ENCODE data around the gene ZDHHC14.
"Not testable (repeated sequence)": the region's sequence is repeated elsewhere in the genome, so short reads cannot be mapped to it uniquely, and the experiment has no call there.

The ZDHHC14 gene

DNA sequence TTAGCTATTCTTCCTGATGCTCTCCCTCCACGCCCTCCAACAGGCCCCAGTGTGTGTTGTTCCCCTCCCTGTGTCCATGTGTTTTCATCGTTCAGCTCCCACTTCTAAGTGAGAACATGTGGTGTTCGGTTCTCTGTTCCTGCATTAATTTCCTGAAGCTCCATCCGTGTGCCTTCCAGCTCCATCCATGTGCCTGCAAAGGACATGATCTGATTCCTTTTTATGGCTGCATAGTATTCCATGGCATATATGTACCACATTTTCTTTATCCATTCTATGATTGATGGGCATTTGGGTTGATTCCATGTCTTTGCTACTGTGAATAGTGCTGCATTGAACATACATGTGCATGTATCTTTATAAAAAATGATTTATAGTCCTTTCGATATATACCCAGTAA is 27.4 kb downstream of the ZDHHC14 start:
- not testable (repeated sequence) for DNase-seq

DNA sequence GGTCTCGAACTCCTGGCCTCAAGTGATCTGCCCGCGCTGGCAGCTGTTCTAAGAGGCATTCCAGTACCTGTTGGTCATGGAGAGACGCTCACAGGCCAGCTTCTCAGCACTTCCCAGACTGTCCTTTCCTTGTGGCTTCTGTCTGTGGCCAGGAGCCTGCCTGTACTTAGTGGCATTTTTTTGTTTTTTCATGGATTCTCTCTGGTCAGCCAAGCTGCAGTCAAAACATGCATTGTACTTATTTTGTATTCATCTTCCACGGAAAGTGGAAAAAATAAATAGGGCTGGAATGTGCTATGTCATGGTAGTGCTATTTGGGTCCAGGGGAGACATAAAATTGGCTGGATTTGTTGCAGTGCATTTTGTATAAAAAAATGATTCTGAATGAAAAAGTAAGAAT is 29.1 kb downstream of the ZDHHC14 start:
- no peak for DNase-seq

- no peak for DNase-seq
Observed at GRCh38 chr6:157411368-157411767, 30.4 kb downstream of the ZDHHC14 start.

DNA sequence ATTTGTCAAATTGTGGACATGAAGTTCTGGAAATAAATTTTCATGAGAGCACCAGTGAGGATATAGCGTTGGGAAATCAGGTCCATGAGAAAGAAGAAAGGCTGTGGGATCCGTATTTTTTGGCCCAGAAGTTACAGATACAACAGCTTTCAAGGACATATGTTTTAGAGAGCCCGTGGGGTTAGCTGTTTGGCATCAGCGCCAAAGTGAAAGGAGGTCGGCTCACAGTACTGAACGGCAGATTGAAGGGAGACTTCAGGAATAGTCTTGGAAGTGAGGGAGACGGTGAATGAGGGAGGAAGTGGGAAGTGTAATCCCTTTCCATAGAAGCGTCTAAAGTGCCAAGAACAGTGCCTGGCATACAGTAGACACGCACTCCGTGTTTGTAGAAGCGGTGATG is 31.8 kb downstream of the ZDHHC14 start:
- DNase-seq, result no peak

DNA sequence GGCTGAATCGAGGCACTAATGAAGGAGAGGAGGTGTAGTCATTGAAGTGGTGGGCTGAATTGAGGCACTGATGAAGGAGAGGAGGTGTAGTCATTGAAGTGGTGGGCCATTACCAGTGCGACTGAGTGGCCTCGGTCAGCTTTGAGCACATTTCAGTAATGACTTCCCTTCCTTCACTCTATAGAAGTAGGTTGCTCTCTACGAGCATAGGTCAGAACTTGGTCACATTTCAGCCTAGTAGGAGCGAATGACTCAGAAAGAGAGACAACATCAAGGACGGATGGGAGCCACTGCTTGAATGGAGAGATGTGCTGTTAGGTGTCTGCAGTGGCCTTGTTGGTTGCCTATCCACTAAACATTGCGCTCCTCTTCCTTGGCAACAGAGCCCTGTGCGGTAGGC is 39.5 kb downstream of the ZDHHC14 start:
- no peak for DNase-seq

- DNase-seq, result no peak
Observed at GRCh38 chr6:157424491-157425020, 43.6 kb downstream of the ZDHHC14 start.

DNA sequence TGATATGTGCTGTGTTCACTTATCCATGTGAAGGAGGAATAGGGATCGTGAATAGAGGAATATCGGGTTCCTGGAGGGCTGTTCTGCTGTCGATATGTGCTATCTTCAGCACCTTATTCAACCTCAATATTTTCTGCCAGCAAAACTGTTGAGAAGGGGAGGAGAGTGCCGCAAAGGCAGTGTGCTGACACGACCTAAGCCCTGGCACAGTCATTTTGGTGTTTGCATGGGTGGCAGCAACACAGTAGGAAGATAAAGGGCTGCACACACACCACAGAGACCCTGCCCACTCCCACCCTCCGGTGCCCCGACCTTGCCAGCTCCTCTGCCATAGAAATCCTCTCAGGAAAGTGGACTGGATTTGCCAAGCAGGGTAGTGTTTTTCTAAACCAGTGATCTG is 47.0 kb downstream of the ZDHHC14 start:
- DNase-seq, result no peak

DNA sequence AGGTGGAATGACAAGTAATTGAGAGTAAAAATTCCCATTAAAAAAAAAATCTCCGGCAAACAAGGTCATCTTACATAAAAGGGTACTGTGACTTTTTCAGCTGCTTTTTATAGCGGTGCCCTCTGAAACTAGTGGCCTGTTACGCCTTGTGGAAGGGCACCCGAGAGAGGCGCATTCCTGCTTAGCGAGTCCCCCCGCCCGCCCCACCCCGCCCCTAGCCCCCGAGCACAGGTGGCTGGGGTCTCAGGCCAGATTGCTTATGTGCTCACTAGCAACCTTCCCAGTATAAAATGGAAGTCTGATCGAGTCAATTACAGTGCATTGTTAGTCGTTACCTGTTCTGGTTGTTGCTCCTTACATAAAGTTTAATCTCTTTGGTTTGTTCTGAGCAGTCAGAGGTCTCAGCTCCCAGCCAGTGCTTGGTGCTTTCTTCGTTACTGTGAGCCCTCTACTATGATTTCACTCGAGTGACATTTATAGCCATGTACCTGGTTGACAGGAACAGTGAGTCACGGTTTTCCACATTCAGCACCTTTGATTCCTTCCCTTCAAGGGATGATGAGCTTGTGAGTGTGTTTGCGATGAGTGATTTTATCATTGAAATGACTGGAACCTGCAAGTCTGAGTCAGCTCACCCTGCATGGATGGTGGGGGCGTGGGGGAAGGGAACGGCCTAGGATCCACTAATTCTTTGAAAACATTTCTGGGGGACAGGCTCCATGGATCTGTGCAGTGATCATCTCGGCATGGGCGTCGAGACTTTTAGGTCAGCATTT is 47.6 kb downstream of the ZDHHC14 start:
- DNase-seq, result peak; percentile 79

GRCh38 chr6:157429248-157429647 is 48.3 kb downstream of the ZDHHC14 start:
- DNase-seq, result no peak

- no peak for DNase-seq
Observed at GRCh38 chr6:157430834-157431233, 49.8 kb downstream of the ZDHHC14 start.

DNA sequence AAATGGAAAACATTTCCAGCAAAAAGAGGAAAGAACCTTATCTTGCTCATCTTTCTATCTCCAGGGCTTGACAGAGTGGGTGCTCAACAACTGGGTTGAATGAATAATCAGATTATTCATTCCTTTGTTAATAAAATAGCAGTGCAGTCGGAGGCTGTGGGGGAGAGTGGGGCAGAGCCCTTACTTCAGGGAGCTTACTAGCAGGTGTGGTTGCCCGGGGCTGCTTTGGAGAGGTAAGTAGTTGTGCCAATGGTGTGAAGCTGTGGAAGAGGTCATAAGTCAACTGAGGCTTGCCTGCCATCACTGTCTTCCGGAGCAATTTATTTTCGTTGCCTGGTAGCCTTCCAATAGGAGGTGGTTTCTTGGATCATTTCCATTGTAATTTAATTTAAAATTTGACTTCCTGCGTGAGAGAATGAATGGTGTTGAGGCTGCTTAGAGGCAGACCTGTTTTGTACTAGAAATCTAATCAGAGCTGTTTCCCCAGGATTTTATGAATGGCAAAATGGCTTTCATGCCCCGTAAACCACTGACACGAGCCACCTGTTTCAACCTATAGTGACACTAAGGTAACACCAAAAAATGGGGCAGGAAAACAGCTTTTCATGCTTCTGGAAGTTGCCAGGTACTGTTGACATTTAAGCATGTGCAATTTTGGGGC is 51.4 kb downstream of the ZDHHC14 start:
- no peak for DNase-seq

DNA sequence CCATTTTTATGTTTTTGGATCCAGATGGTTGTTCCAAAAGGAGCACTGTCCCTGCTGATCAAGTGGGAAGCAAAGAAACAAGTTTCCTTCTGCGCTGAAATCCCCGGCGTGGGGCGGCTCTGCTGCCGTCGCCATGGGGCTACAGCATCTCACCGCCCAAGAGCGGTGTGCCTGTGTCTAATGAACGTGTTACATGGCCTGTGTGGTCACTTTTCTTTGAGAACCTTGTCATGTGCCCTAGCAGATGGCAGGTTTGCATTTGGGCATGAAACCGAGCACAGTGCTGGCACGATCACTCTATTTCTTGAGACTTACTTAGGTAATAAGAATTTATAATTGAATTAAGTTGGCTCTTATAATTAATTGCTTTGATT is 51.9 kb downstream of the ZDHHC14 start:
- no peak for DNase-seq

GRCh38 chr6:157433678-157434081 is 52.7 kb downstream of the ZDHHC14 start:
- DNase-seq, result no peak

DNA sequence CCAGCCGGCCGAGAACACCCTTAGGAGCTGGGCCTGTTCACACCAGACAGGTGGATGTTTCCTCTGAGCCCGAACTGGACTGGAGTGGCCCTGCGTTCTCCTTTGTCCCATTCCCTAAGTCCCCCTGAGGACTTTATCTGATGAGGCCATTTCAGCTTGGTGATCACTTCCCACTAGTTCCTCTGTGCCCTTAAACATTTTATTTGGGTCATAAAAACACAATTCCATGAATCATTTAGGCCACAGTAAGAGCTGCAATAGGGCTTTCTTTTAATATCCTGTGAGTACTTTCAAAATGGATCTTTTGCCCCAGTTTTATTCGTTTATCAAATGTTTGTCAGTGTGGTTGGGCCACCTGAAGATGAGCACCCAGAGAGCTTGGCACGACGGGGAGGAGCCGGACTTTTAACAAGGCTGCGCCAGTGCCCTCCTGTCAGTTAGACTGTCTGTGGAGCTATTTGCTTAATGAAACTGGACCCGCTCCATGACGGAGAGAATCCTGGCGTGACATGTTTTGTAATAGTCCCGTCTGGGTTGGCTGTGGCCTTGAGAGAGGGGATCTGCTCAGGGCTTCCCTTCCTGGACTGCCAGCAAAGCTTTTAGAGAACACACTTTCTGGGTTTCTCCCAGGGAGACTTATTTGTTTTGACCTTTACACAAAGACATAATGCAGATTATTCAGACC is 53.5 kb downstream of the ZDHHC14 start:
- DNase-seq, result no peak

GRCh38 chr6:157436219-157436943 is 55.4 kb downstream of the ZDHHC14 start:
- no peak for DNase-seq

- no peak for DNase-seq
Observed at GRCh38 chr6:157436944-157437336, 56.0 kb downstream of the ZDHHC14 start.

DNA sequence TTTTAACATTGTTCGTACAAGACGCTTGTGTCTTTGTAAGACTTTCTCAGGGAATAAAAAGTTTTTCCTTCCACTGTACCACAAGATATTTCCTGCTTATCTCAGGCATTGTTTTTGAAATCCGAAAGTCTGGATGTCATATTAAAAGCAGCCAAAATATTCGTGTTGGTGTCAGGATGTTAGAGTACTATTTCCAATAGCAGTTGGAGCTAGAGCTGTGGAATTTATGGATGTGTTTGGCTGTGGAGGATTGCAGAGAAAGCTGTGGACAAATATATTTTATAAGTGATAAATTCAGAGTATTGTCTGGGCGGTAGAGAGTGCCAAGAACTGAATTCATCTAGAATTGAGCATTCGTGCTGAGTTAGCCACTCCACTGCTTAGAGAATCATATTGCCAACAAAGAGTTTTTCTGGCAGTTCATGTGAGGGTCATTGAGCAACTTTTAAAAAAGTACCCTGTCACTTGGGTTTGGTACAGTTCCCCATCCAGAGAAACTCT is 57.7 kb downstream of the ZDHHC14 start:
- no peak for DNase-seq

DNA sequence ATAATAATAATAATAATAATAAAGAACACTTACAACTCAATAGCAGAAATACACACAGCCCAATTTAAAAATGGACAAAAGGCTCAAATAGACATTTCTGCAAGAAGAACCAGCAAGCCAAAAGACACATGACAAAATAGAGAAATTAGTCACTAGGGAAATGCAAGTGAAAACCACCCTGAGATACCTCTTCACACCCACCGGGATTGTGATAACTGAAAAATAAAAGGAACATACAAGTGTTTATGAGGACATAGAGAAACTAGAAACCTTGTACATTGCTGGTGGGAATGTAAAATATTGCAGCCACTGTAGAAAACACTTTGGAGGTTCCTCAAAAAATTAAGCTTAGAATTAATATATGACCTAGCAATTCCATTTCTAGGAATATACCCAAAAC is 59.2 kb downstream of the ZDHHC14 start:
- DNase-seq, result no peak

GRCh38 chr6:157442291-157442690 is 61.3 kb downstream of the ZDHHC14 start:
- no peak for DNase-seq

DNA sequence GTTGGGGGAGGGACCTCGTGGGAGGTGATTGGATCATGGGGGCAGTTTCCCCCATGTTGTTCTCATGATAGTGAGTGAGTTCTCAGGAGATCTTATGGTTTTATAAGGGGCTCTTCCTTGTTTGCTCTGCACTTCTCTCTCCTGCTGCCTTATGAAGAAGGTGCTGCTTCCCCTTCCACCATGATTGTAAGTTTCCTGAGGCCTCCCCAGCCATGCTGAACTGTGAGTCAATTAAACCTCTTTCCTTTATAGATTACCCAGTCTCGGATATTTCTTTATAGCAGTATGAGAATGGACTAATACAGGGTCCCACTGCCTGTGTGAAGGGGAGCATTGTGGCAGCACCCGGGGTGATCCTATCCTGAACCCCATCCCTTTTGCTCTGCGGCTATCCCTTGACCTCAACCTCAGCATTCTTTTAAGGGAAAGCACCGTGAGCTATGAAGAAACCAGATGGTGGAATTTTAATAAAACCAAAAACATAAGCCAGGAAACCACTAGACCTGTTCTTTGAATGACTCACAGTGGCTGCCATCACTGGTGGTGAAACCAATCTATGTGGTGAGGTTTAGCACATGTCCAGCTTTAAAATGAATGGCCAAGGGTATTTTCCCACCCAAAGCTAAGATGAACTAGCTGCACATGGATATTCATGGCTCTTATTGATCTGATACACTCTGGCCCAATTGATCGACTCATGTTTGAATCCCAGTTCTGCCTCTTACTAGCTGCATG is 62.2 kb downstream of the ZDHHC14 start:
- DNase-seq, result no peak

GRCh38 chr6:157445277-157446009 is 64.5 kb downstream of the ZDHHC14 start:
- no peak for DNase-seq

GRCh38 chr6:157447735-157448134 is 66.7 kb downstream of the ZDHHC14 start:
- DNase-seq, result no peak
